Cardiac atrium fibroblast (primary cell): ENCODE measurements around the gene CD99. TPM values are rescaled to one million over a fixed set of nuclear protein-coding genes. Genes with fewer than 3 reads are reported as not detected.

Experiments used
- total RNA-seq: library from RNA; depleted of rRNA; stranded (reverse); fragments of >200 nt; gene quantifications from 2 replicates; pipeline ENCODE4 v1.2.3, GENCODE V29; 2015

The CD99 gene, protein sequence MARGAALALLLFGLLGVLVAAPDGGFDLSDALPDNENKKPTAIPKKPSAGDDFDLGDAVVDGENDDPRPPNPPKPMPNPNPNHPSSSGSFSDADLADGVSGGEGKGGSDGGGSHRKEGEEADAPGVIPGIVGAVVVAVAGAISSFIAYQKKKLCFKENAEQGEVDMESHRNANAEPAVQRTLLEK
- 535 and 668 TPM in 2 replicates for total RNA-seq

DNA sequence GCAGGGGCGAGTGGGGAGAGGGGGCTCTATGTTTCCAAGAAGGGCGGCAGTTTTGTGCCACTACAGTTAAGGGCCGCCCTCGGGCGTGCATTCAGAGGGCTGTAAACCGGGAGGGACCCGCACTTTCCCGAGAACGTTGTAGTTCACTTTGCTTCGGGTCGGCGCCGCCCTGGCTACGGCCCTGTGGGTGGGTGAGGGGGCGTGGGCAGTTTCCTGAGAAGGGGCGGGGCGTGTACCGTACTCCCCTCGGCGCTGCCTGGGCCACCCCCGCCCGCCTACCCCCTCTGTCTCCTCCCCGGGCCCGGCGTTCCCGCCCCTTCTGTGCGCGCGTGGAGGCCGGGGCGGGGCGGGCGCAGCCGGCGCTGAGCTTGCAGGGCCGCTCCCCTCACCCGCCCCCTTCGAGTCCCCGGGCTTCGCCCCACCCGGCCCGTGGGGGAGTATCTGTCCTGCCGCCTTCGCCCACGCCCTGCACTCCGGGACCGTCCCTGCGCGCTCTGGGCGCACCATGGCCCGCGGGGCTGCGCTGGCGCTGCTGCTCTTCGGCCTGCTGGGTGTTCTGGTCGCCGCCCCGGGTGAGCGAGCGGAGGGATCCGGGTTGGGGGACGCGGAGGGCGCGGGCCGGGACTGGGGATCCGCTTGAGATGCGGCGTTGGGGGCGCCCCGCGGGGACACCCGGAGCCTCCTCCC is at the start of gene CD99:
Gene CD99 (plus strand): TSS at position 440 of the 687 bp plus-strand sequence. CDS start 66 bp downstream, at position 506.

DNA sequence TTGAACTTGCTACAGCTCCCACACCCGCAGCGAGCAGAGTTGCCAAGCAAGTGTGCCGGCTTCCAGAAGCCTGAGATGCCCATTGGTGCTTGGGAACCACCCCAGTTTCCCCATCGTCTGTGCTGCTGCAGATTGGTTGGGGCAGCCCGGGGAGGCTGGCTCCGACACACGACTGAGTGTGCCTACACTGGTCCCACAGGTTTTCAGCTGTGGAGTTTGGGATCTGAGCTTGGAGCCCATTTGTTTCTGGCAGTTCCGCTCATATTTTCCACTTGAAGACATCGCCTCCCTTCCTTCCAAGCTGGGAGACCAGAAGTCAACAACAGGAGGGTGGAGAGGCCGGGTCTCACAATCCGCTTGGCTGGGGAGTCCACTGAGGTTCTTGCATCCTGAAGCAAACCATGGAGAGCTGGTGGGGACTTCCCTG is 60.8 kb downstream of the CD99 start, which contains the start of gene XG:
Gene XG (plus strand): TSS at position 167 of the 427 bp plus-strand sequence. CDS start 235 bp downstream, at position 402.

Other genes with a start within 250 kb of the CD99 start
- gene DHRSX, start 190.3 kb upstream of the CD99 start, total RNA-seq, result 25.9 and 36.6 TPM in 2 replicates
- 31.8 and 38.1 TPM in 2 replicates for gene ZBED1, start 190.3 kb upstream of the CD99 start, total RNA-seq
- gene XG, start 60.7 kb downstream of the CD99 start, total RNA-seq, result 1.1 and 1.8 TPM in 2 replicates
- gene GYG2, start 137.6 kb downstream of the CD99 start, total RNA-seq, result 5.2 and 16.5 TPM in 2 replicates
- gene ARSD, start 238.0 kb downstream of the CD99 start, total RNA-seq, result 8.6 and 10.3 TPM in 2 replicates